ENCODE results near the gene TMED6.

Gene TMED6

DNA sequence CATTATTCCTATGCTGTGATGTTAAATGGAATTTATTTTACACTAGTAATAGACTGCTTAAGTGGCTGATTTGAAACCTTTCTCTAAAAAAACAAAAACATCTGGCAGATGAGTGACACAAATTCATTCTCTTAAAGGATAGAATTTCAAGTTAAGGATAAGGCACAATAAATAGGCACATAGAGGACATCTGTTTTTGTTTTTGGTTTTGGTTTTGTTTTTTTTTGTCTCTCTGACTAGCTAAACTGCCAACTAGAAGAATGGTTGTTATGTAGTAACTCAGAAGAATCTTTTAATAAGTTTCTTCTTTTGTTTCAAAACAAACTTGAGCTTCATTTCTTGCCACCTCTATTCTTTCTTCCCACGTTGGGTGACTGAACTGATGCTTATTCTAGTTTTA, 45.6 kb downstream of the TMED6 start:
- TF ChIP-seq, protein P1, sequence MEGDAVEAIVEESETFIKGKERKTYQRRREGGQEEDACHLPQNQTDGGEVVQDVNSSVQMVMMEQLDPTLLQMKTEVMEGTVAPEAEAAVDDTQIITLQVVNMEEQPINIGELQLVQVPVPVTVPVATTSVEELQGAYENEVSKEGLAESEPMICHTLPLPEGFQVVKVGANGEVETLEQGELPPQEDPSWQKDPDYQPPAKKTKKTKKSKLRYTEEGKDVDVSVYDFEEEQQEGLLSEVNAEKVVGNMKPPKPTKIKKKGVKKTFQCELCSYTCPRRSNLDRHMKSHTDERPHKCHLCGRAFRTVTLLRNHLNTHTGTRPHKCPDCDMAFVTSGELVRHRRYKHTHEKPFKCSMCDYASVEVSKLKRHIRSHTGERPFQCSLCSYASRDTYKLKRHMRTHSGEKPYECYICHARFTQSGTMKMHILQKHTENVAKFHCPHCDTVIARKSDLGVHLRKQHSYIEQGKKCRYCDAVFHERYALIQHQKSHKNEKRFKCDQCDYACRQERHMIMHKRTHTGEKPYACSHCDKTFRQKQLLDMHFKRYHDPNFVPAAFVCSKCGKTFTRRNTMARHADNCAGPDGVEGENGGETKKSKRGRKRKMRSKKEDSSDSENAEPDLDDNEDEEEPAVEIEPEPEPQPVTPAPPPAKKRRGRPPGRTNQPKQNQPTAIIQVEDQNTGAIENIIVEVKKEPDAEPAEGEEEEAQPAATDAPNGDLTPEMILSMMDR (IDR thresholded peaks at IDR 0.05): no peak

DNA sequence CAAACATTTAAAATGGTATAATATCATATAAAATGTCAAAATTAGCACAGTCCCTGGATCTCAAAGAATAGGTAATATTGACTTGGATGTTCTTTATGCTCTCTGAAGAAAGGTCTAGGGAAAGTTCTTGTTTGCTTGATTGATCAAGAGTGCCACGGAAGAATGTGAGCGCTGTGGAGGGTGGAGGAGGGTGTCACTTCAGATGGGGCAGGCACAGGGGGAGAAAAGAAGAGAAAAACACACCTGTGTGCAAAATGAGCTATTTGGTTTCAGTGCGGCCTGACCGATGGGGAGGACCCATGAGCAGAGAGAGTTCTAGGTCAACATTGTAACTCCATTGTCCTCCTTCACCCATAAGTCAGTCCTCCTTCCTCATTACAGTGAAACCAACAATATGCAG, 49.3 kb downstream of the TMED6 start:
- TF ChIP-seq, protein P1 (IDR thresholded peaks at IDR 0.05): no peak

DNA sequence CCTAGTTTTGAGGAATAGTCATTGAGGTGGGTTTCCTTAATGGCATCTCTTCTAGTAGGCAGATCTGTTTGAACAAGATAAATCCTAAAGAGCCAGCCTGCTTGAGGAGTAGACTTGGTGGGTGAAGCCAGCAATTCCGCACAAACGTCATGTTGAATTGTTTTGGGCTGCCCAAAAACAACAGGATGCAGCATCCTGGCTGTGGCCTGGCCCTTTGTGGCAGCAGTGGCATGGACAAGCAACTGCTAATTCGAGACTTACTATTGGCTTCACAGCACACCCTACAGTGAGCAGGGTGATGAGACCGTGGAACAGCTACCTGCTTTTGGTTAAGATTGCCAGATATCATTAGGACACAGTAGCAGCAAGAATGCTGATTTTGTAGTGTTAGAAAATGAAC, 49.7 kb downstream of the TMED6 start:
- TF ChIP-seq, protein P1 (IDR thresholded peaks at IDR 0.05): no peak

DNA sequence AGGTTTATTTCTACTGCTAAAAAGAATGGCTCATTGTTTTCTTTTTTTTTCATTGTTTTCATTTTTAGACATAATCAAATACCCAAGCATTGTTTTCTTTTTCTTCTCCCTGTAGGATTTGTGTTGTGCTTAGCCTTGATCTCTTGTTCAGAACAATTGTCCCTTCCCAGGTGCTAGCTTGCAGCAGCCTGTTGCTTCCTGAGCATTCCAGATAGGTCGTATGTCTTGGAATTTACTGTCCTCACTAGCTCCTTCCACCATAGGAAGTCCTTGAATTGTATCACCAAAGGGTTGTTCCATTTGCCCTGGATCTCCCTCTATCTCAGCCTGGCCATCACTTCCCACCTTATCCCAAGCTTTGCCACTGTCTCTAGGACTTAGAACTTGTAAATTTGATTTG, 50.4 kb downstream of the TMED6 start:
- TF ChIP-seq, protein P1 (IDR thresholded peaks at IDR 0.05): no peak

DNA sequence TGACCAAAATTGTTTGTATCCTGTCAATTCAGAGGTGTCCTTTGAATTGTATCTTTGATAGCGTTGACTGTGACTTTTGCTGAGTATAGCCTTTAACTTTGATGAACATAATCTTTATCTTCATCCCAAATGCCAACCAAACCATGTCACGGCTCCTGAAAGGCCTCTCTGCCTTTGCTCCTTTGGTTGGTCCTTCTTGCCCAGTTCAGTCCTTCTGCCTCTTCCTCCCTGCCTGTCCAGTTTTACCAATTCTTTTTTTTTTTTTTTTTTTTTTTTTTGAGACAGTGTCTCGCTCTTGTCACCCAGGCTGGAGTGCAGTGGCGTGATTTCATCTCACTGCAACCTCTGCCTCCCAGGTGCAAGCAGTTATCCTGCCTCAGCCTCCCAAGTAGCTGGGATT, 53.3 kb downstream of the TMED6 start:
- TF ChIP-seq, protein P1 (IDR thresholded peaks at IDR 0.05): no peak

DNA sequence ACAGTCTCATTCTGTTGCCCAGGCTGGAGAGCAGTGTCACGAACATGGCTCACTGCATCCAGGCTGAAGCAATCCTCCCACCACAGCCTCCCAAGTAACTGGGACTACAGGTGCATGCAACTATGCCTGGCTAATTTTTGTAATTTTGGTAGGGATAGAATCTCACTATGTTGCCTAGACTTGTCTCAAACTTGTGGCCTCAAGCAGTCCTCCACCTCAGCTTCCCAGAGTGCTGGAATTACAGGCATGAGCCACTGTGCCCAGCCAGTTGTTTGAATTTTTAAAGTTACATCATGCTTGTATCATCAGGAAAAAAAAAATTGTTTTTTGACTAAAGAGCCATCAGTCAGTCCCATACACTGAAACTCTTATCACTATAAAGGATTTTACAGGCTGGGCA, 57.5 kb downstream of the TMED6 start:
- TF ChIP-seq, protein P1 (IDR thresholded peaks at IDR 0.05): no peak

DNA sequence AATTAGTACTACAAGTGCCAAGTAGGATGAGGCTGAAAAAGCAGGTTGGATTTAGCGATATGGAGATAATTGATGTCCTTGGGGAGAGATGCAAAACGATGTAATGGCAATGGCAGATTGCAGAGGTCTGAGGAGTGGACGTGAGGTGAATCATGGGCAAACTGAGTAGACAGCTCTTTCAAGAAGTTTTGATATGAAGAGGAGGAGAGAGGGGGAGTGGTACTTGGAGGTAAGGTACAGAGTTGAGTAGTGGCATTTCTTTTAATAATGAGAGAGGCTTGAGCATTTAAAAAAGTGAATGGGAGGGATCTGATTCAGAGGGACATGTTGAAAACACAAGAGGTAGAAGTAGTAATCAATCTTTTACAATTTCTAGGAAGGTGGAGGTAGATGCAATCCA, 58.2 kb downstream of the TMED6 start:
- TF ChIP-seq, protein P1 (IDR thresholded peaks at IDR 0.05): no peak

Measured in LNCAP (cell line).